Measurements from ENCODE around the gene CCDC39. TPM values are rescaled to one million over a fixed set of nuclear protein-coding genes. Genes with fewer than 3 reads are reported as not detected.

The CCDC39 gene
- not detected for total RNA-seq
- long read RNA-seq, partial matches to known transcripts: 0 of 1 reads
- long read RNA-seq, other reads (novel, unspliced or antisense): 1 of 1 reads

- intact Hi-C loops (cut with micrococcal nuclease): no loop called here
- peak; percentile 82 for ATAC-seq
- DNase-seq: peak; percentile 56
Observed at GRCh38 chr3:180679178-180680096, at the start of gene CCDC39. CCDC39 (minus strand) TSS chr3:180679489; CDS start chr3:180679380, 109 bp downstream.

GRCh38 chr3:180720012-180720411, 40.7 kb upstream of the CCDC39 start:
- no peak for DNase-seq
- intact Hi-C loops (cut with micrococcal nuclease): no loop called here
- ATAC-seq: no peak

DNA sequence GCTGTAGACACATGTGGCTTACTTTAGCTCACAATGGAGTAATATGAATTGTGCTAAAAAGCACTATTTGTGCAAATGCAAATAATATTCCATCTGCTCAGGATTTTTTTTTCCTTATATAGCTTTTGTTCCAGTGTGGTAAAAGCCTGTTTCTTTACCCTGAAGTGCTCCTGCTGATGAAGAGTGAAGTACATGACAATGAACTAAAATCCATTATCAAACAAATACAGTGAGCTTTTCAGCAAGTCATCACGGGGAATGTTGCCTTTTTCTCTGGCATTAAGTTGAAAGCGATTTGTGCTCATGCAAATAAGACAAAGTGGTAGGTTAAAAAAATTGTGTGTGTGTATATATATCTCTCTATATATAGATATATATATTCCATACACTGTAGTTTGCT, 28.6 kb upstream of the CCDC39 start:
- ATAC-seq (no peak), DNase-seq (no peak)
- intact Hi-C loops (cut with micrococcal nuclease): no loop called here

GRCh38 chr3:180705619-180706018, 26.3 kb upstream of the CCDC39 start:
- intact Hi-C loops (cut with micrococcal nuclease): no loop called here
- DNase-seq (no peak), ATAC-seq (no peak)

DNA sequence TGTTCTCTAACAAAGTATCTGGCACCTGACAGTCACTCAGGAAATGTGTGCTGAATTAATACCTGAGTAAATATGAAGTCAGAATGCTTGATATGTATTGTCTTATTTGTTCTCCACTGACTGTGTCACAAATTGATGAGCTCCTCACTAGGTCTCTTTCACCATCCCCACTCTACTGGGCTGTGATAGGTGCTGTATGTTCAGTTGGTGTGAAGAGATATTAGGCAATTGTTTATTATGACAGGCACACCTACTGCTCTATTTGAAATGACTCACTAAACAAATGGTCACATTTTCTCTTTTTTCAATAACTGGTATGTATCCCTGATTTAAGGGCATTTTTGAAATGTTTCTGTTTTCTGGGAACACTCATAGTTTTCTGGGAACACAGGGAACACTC, 25.2 kb upstream of the CCDC39 start:
- intact Hi-C loops (cut with micrococcal nuclease): no loop called here
- DNase-seq (no peak), ATAC-seq (no peak)

GRCh38 chr3:180700941-180701340, 21.7 kb upstream of the CCDC39 start:
- no peak for ATAC-seq

GRCh38 chr3:180698760-180699270, 19.5 kb upstream of the CCDC39 start:
- ATAC-seq (no peak), DNase-seq (no peak)
- intact Hi-C loops (cut with micrococcal nuclease): no loop called here

More at GRCh38 chr3:180700941-180701340, 21.7 kb upstream of the CCDC39 start:
- DNase-seq: no peak
- intact Hi-C loops (cut with micrococcal nuclease): no loop called here

GRCh38 chr3:180694321-180694720, 15.0 kb upstream of the CCDC39 start:
- no peak for DNase-seq
- intact Hi-C loops (cut with micrococcal nuclease): no loop called here
- ATAC-seq: no peak

DNA sequence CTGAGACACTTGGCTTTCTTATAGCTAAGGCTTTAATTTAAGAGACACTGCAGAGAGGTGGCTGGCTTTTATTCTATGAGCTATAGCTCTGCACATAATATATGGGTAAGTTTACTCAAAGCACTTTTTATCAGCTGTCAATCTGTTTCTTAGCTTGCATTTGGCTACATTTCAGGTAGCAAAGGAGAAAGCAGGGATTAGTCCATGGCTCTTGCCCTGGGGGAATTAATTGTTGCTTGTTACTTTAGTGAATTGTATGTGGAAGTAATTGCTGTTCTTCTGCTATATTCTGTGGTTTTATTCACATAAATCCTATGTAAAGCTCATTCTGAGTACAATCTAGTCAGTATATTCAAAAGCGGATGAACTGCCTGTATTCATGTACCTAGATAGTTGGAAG, 14.4 kb upstream of the CCDC39 start:
- no peak for ATAC-seq
- no peak for DNase-seq
- intact Hi-C loops (cut with micrococcal nuclease): no loop called here

DNA sequence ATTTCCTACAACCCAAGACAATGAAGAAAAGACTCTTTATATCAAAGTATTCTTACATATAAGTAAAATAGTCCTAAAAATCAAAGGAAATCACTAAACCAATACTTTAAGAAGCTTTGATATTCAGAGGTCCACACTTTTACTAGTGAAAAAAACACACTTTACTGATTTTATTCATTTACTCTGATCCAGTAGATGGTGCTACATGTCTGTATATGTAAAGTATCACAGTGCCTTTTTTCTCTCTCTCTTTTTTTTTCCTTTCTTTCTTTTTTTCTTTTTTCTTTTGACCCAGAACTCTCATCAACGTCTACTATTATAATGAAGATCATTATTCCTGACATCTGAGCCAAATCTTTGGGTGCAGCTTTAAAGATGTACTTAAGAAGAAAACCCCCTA, 10.8 kb upstream of the CCDC39 start:
- DNase-seq (no peak), ATAC-seq (no peak)
- intact Hi-C loops (cut with micrococcal nuclease): no loop called here

GRCh38 chr3:180684807-180685206, 5.5 kb upstream of the CCDC39 start:
- DNase-seq: no peak
- no peak for ATAC-seq

GRCh38 chr3:180683816-180684215, 4.5 kb upstream of the CCDC39 start:
- intact Hi-C loops (cut with micrococcal nuclease): no loop called here
- DNase-seq (no peak), ATAC-seq (no peak)

More at GRCh38 chr3:180684807-180685206, 5.5 kb upstream of the CCDC39 start:
- intact Hi-C loops (cut with micrococcal nuclease): no loop called here

GRCh38 chr3:180680097-180680430, 775 bp upstream of the CCDC39 start:
- intact Hi-C loops (cut with micrococcal nuclease): no loop called here
- ATAC-seq (no peak), DNase-seq (no peak)

- intact Hi-C loops (cut with micrococcal nuclease): no loop called here
- DNase-seq (no peak), ATAC-seq (no peak)
Observed at GRCh38 chr3:180678231-180678630, 1.1 kb downstream of the CCDC39 start.

DNA sequence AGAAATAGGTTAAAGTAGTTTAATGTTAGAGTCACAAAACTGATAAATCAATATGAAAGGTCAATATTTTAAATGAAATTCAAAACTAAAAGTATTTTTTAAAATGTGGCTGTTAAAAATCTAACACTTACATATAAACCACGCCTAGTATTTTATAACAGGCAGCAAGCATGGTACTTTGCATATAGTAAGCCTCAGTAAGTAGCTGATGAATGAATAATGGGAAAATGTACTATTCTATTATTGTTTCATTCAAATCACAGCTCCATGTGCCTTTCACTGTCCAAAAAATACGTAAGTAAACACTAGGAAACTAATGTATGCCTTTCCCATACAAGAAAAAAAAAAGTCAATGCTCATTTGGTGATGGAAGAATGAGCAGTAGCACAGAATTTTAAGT, 17.8 kb downstream of the CCDC39 start:
- intact Hi-C loops (cut with micrococcal nuclease): no loop called here
- ATAC-seq (no peak), DNase-seq (no peak)

DNA sequence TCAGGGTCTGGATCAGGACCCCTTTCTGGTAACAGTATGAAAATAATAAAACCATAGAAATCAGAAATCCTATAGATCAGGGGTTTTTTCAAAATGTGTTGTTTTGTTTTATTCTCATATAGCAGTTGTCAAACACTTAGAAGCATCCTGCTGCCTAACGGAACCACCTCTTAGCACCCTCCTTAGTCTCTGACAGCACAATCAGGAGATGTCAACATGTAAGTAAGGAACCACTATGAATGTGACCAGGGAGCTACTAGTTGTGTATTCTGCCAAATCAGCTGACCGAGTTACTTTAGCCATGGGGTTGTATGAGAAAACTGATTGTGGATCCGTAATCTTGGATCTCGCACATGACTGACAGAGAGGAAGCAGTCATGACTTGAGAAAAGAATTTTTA, 22.2 kb downstream of the CCDC39 start:
- ATAC-seq (no peak), DNase-seq (no peak)
- intact Hi-C loops (cut with micrococcal nuclease): no loop called here

DNA sequence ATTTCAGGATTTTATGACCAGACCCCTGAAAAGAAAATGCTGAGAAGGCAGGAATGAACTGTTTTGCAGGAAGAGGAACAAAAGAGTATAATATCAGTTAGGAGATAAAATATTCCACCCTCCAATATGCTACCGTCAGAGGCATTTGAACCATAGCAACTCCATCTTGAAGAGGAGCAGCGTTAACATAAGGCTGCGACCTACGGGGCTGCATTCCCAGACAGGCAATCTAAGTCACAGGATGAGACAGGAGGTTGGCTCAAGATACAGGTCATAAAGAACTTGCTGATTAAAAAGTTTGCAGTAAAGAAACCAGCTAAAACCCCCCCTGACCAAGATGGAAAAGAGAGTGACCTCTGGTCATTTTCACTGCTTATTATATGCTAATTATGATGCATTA, 22.9 kb downstream of the CCDC39 start:
- ATAC-seq: no peak
- no peak for DNase-seq
- intact Hi-C loops (cut with micrococcal nuclease): no loop called here

- intact Hi-C loops (cut with micrococcal nuclease): no loop called here
- ATAC-seq (no peak), DNase-seq (no peak)
Observed at GRCh38 chr3:180646187-180646790, 33.0 kb downstream of the CCDC39 start.

- DNase-seq (no peak), ATAC-seq (no peak)
- intact Hi-C loops (cut with micrococcal nuclease): no loop called here
Observed at GRCh38 chr3:180640987-180641386, 38.3 kb downstream of the CCDC39 start.

- intact Hi-C loops (cut with micrococcal nuclease): no loop called here
- DNase-seq (no peak), ATAC-seq (no peak)
Observed at GRCh38 chr3:180633722-180634121, 45.6 kb downstream of the CCDC39 start.

Measured in left ventricle myocardium superior (tissue), 1 donor.